SK-N-SH (cell line): Measurements from ENCODE around the gene SPEG. TPM values are rescaled to one million over a fixed set of nuclear protein-coding genes. Genes with fewer than 3 reads are reported as not detected.

ENCODE experiments used
- CTCF ChIA-PET: fragments of 300-600, 350-600 bp; formaldehyde crosslinking; extraction: SDS; loops from one replicate; lab custom pipeline; 2021; lab: Yijun Ruan, JAX
- POLR2A ChIA-PET: fragments of 350-600 bp; sonication (Branson Sonifier 250); formaldehyde crosslinking; extraction: SDS; loops from one replicate; lab custom pipeline; 2020; ENCODE audit warnings: antibody characterized with exemption, inconsistent platforms; lab: Yijun Ruan, JAX
- DNase-seq: peaks from one replicate; pipeline ENCODE4 v3.0.0; 2012
- H2AFZ ChIP-seq: fragments of 200-600 bp; sonication (generic); 2 replicates; pipeline ENCODE4 v1.8.1; 2016; ENCODE audit warnings: antibody characterized with exemption, mild to moderate bottlenecking, low read depth
- H3F3A ChIP-seq: fragments of 200-600 bp; sonication (generic); replicated peaks from 2 replicates; pipeline ENCODE3; 2016; ENCODE audit warnings: antibody characterized with exemption, mild to moderate bottlenecking; ENCODE audit not compliant: insufficient read depth
- H3K27ac ChIP-seq, 2 experiments: fragments of 200-500 bp in 1 of 2; fragments of 200-600 bp in 1 of 2; sonication (Bioruptor generic) in 1 of 2; sonication (generic), shearing (Covaris generic) in 1 of 2; 2 replicates each; pipeline versions ENCODE4 v1.5.1 to v1.6.1; 2014 to 2016; ENCODE audit warnings: low read depth in 2 of 2, inconsistent platforms in 1 of 2, low read length in 1 of 2, mild to moderate bottlenecking in 1 of 2, mixed read lengths in 1 of 2
- H3K27me3 ChIP-seq: fragments of 200-600 bp; sonication (generic), shearing (Covaris generic); 2 replicates; pipeline ENCODE4 v1.6.1; 2016; ENCODE audit warnings: mixed run types; ENCODE audit not compliant: insufficient read depth
- H3K36me3 ChIP-seq, 2 experiments: fragments of 200-500 bp in 1 of 2; fragments of 200-600 bp in 1 of 2; sonication (Bioruptor generic) in 1 of 2; sonication (generic) in 1 of 2; replicated peaks in 1 of 2; 2 replicates each; pipeline versions ENCODE3 to v1.5.1; 2014 to 2016; ENCODE audit warnings: low read length in 1 of 2, mild to moderate bottlenecking in 1 of 2; ENCODE audit not compliant: insufficient read depth in 2 of 2, control insufficient read depth in 1 of 2
- H3K4me1 ChIP-seq, 2 experiments: fragments of 200-500 bp in 1 of 2; fragments of 200-600 bp in 1 of 2; sonication (Bioruptor generic) in 1 of 2; sonication (generic), shearing (Covaris generic) in 1 of 2; 2 replicates each; pipeline versions ENCODE4 v1.5.1 to v1.6.1; 2014 to 2016; ENCODE audit warnings: low read depth in 1 of 2, low read length in 1 of 2, mixed run types in 1 of 2; ENCODE audit not compliant: insufficient read depth in 2 of 2, control insufficient read depth in 1 of 2
- H3K4me2 ChIP-seq: fragments of 200-600 bp; sonication (generic), shearing (Covaris generic); 2 replicates; pipeline ENCODE4 v1.6.1; 2017; ENCODE audit warnings: mixed run types
- H3K4me3 ChIP-seq, 2 experiments: fragments of 200-500 bp in 1 of 2; fragments of 200-600 bp in 1 of 2; sonication (Bioruptor generic) in 1 of 2; sonication (generic), shearing (Covaris generic) in 1 of 2; 2 replicates each; pipeline versions ENCODE4 v1.5.1 to v1.8.1; 2014 to 2016; ENCODE audit warnings: low read depth in 2 of 2, inconsistent platforms in 1 of 2, low read length in 1 of 2, mild to moderate bottlenecking in 1 of 2, mixed read lengths in 1 of 2, moderate library complexity in 1 of 2
- H3K79me2 ChIP-seq: fragments of 200-600 bp; sonication (generic); 2 replicates; pipeline ENCODE4 v1.8.1; 2017; ENCODE audit warnings: mild to moderate bottlenecking; ENCODE audit not compliant: insufficient read depth
- H3K9ac ChIP-seq: fragments of 200-600 bp; sonication (generic); 2 replicates; pipeline ENCODE4 v1.6.1; 2017; ENCODE audit warnings: mixed run types
- H3K9me2 ChIP-seq: fragments of 200-600 bp; sonication (generic); 2 replicates; pipeline ENCODE4 v1.6.1; 2017; ENCODE audit warnings: mixed run types
- H3K9me3 ChIP-seq: fragments of 200-600 bp; sonication (generic); 2 replicates; pipeline ENCODE4 v1.6.1; 2017; ENCODE audit warnings: mixed run types, mild to moderate bottlenecking, moderate library complexity
- H4K20me1 ChIP-seq: fragments of 200-600 bp; sonication (generic); 2 replicates; pipeline ENCODE4 v1.6.1; 2017; ENCODE audit warnings: mild to moderate bottlenecking, mixed run types; ENCODE audit not compliant: insufficient read depth
- FOSL2 ChIP-seq: IDR thresholded peaks from 2 replicates; pipeline ENCODE4 v1.4.0; 2012; ENCODE audit warnings: low read depth, mild to moderate bottlenecking, moderate library complexity, borderline replicate concordance
- JUND ChIP-seq: IDR thresholded peaks from 2 replicates; pipeline ENCODE4 v1.4.0; 2012
- NFIC ChIP-seq: IDR thresholded peaks from 2 replicates; pipeline ENCODE4 v1.4.0; 2012; ENCODE audit warnings: borderline replicate concordance
- RAD21 ChIP-seq: IDR thresholded peaks from 2 replicates; pipeline ENCODE4 v1.6.1; 2012; ENCODE audit warnings: mild to moderate bottlenecking, low read length
- RCOR1 ChIP-seq: fragments of 150-350 bp; IDR thresholded peaks from 2 replicates; pipeline ENCODE4 v1.6.1; 2017; ENCODE audit warnings: antibody characterized with exemption, low read length
- RXRA ChIP-seq: IDR thresholded peaks from 2 replicates; pipeline ENCODE4 v1.4.0; 2012; ENCODE audit warnings: low read depth, mild to moderate bottlenecking, borderline replicate concordance
- SMC3 ChIP-seq: IDR thresholded peaks from 2 replicates; pipeline ENCODE4 v1.6.1; 2012; ENCODE audit warnings: low read depth, low read length, improper control_type of control experiment
- TEAD4 ChIP-seq: IDR thresholded peaks from 2 replicates; pipeline ENCODE4 v1.4.0; 2012; ENCODE audit warnings: mild to moderate bottlenecking, borderline replicate concordance; ENCODE audit not compliant: insufficient read depth
- WGBS: methylation state at CpG from one replicate; pipeline ENCODE4 v1.1.6; 2017; ENCODE audit warnings: low lambda C conversion rate; 5-methylcytosine and 5-hydroxymethylcytosine counted together
- polyA plus RNA-seq, 3 experiments: library from polyadenylated mRNA; depleted of rRNA; stranded (reverse); fragments of >200 nt; gene quantifications; 2 replicates each; pipeline ENCODE4 v1.2.3, GENCODE V29; 2012

SPEG gene
- polyA plus RNA-seq, 1 of the 3 experiments (the other 2 are of a cell fraction), result 107 TPM

DNA sequence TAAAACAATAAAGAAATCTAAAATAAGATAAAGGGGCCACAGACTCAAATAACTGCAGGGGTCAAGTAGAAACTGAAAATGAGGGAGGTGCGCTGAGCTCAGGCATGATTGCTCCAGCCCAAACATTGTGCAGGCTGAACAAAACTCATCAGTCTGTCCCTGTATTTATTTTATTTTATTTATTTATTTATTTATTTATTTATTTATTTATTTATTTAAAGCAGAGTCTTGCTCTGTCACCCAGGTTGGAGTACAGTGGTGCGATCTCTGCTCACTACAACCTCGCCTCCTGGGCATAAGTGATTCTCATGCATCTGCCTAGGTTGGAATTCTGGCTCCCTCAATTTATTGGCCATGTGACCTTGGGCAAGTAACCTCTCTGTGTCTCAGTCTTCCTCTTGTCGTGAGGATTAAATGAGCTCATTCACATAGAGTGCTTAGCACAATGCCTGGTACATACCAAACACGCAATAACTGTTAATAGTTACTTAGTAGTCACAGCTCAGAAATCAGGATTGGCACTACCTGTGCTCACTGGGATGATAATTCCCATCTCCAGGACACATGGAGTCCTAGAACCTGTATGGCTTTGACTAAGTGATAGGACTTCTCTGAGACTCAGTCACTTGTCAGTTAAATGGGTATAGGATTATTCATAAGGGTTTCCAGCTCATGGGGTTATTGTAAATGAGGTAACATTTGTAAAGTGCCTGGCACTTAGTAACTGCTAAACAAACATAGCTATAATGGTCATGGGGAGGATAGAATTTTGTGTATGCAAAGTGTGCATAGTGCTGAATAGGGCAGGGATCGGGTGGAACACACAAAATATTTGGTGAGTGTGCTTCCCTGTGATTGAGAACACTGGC, 6.0 kb downstream of the SPEG start:
- CTCF ChIA-PET, result interaction anchor here (0.9 to 12.5 kb wide), 14 partner anchors 10 to 102 kb away, joined by 3 to 95 read pairs (median 5); a partner anchor contains a TSS
- peaks cover 20% of the 10 kb centered on the region; the same call in 1 of the 2 replicates for H3K79me2 ChIP-seq
- H3K9me2 ChIP-seq, result no peaks in the 10 kb centered on the region
- TF ChIP-seq TEAD4 (no peak), NFIC (no peak), FOSL2 (no peak), JUND (no peak), RAD21 (no peak)
- POLR2A ChIA-PET, result no interaction called here
- DNase-seq, result no peak
- no peak overlapping the region for H3K9ac ChIP-seq
- H3F3A ChIP-seq, result no peaks in the 10 kb centered on the region
- no peaks in the 10 kb centered on the region for H3K27me3 ChIP-seq
- no peak overlapping the region; a peak in 1 of 4 replicates for H3K27ac ChIP-seq
- no peaks in the 10 kb centered on the region for H4K20me1 ChIP-seq
- no peaks in the 10 kb centered on the region for H3K9me3 ChIP-seq
- 89% methylated on average over 6 of the region's 6 CpGs for WGBS
- peaks cover 35 to 40% of the 10 kb centered on the region in 2 experiments for H3K4me1 ChIP-seq
- H3K4me3 ChIP-seq, result peak overlapping the region; percentile 64 to 67; a peak in 3 of 4 replicates
- peak overlapping the region; percentile 94 for H3K4me2 ChIP-seq
- peaks cover 2 to 5% of the 10 kb centered on the region in 2 experiments for H3K36me3 ChIP-seq
- H2AFZ ChIP-seq, result peak overlapping the region; percentile 60; the same call in 1 of the 2 replicates

DNA sequence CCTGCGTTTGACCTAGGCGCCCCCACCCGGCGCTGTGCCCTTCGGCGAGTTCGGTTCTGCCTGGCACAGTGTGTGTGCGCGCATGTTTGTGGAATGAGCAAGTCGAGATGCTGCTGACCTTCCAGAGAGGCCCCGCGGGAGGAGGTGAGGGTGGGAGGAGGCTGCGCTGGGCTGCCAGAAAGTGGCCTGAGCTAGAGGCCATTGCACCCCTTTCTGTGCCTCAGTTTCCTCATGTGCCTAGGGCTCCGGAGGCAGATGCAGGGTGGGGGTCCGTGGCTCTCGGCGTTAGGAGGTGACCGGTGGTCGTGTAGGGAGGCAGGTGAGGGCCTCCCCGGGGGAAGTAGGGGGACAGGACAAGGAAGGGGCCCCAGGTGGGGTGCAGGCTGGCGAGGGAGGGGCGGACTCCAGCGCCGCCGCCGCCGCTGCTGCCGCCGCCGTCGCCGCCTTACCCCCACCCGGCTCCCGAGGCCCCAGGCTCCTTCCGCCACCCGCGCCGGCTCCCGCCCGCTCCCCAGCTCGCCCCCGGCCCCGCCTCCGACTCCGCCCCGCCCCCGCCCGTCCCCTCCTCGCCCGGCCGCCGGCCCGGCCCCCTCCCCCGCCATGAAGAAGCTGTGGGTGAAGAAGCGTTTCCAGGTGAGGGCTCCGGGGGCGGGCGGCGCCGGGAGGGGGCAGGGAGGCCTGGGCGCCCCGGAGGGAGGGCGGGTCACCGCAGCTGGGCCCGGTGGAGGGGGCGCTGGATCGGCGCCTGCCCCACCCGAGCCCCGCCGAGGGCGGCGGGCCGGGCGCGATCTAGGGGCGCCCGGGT, 7.0 kb downstream of the SPEG start:
- Histone ChIP-seq H3K9me2 (no peaks in the 10 kb centered on the region), H3K9me3 (no peaks in the 10 kb centered on the region), H3K4me1 (peaks cover 45 to 49% of the 10 kb centered on the region in 2 experiments), H3K79me2 (peaks cover 20% of the 10 kb centered on the region; the same call in 1 of the 2 replicates), H4K20me1 (no peaks in the 10 kb centered on the region), H3F3A (no peaks in the 10 kb centered on the region), H3K36me3 (peaks cover 2 to 10% of the 10 kb centered on the region in 2 experiments), H2AFZ (peak overlapping the region; percentile 60), H3K4me3 (peak overlapping the region; percentile 67 to 76), H3K27ac (peak overlapping the region; percentile 52 to 84; a peak in 3 of 4 replicates), H3K4me2 (peak overlapping the region; percentile 96), H3K9ac (peak overlapping the region; percentile 70), H3K27me3 (no peaks in the 10 kb centered on the region)
- POLR2A ChIA-PET, result interaction anchor here (0.8 to 1.1 kb wide), 2 partner anchors 16 to 39 kb away, joined by 3 read pairs; no protein-coding TSS in a partner anchor
- 15% methylated on average over 20 of the region's 78 CpGs for WGBS
- CTCF ChIA-PET, result interaction anchor here (0.9 to 12.5 kb wide), 11 partner anchors 14 to 119 kb away, joined by 3 to 95 read pairs (median 6); a partner anchor contains a TSS
- no peak for TF ChIP-seq SMC3
- 0 out of 2 replicates have a peak, but pooled peaks have one; percentile 19 for TF ChIP-seq RCOR1
- peak; percentile 75; the same call in 1 of the 2 replicates for TF ChIP-seq RXRA
- DNase-seq, result peak; percentile 98
